GM12892 (cell line): Measurements from ENCODE around the gene IVNS1ABP. TPM values are rescaled to one million over a fixed set of nuclear protein-coding genes. Genes with fewer than 3 reads are reported as not detected.
"Not testable (repeated sequence)": the region's sequence is repeated elsewhere in the genome, so short reads cannot be mapped to it uniquely, and the experiment has no call there.

ENCODE experiments used
- DNase-seq: peaks from one replicate; pipeline ENCODE4 v3.0.0; 2011; ENCODE audit not compliant: insufficient read length
- FAIRE-seq: peaks from 2 replicates; lab custom pipeline; 2011; peaks lifted over from hg19 to GRCh38; lab: Jason Lieb, UNC
- POLR2A ChIP-seq: IDR thresholded peaks from 2 replicates; pipeline ENCODE4 v1.6.1; 2011; ENCODE audit warnings: low read depth, low read length, control low read depth
- POLR2AphosphoS5 ChIP-seq: IDR thresholded peaks from 2 replicates; pipeline ENCODE4 v1.6.1; 2011; ENCODE audit warnings: low read depth, low read length, control low read depth
- TAF1 ChIP-seq: IDR thresholded peaks from 2 replicates; pipeline ENCODE4 v1.6.1; 2011; ENCODE audit warnings: low read depth, mild to moderate bottlenecking, control low read depth, low read length, borderline replicate concordance
- polyA plus RNA-seq: library from polyadenylated mRNA; unstranded; fragments of >200 nt; gene quantifications from one replicate; pipeline ENCODE4 v1.2.1, GENCODE V29; 2012; ENCODE audit warnings: missing spikeins, inconsistent platforms; ENCODE audit not compliant: missing spikeins

Gene IVNS1ABP
- 53.5 TPM for polyA plus RNA-seq

- DNase-seq (peak; percentile 73), FAIRE-seq (peak; percentile 97)
- peak; percentile 96 for TF ChIP-seq TAF1
- TF ChIP-seq POLR2AphosphoS5: peak; percentile 99
- TF ChIP-seq POLR2A: peak; percentile 98
Observed at GRCh38 chr1:185317034-185317885, at the start of gene IVNS1ABP. Gene IVNS1ABP, minus strand, starts transcription at chr1:185317243. Its CDS starts 7,750 bp downstream, at chr1:185309493.

- FAIRE-seq (no peak), DNase-seq (no peak)
- TF ChIP-seq POLR2AphosphoS5 (no peak), TAF1 (no peak), POLR2A (no peak)
Observed at GRCh38 chr1:185365951-185366350, 48.9 kb upstream of the IVNS1ABP start.

GRCh38 chr1:185364528-185364927, 47.5 kb upstream of the IVNS1ABP start:
- DNase-seq: not testable (repeated sequence)
- peak; percentile 14 for FAIRE-seq

GRCh38 chr1:185363205-185363604, 46.2 kb upstream of the IVNS1ABP start:
- no peak for DNase-seq
- no peak for FAIRE-seq
- TF ChIP-seq POLR2AphosphoS5: no peak
- TF ChIP-seq TAF1: no peak
- TF ChIP-seq POLR2A: no peak

- no peak for DNase-seq
- no peak for FAIRE-seq
- no peak for TF ChIP-seq POLR2AphosphoS5
- TF ChIP-seq POLR2A: no peak
- TF ChIP-seq TAF1: no peak
Observed at GRCh38 chr1:185360714-185361113, 43.7 kb upstream of the IVNS1ABP start.

- DNase-seq (no peak), FAIRE-seq (no peak)
- TF ChIP-seq POLR2A: no peak
- TF ChIP-seq TAF1: no peak
- no peak for TF ChIP-seq POLR2AphosphoS5
Observed at GRCh38 chr1:185358957-185359356, 41.9 kb upstream of the IVNS1ABP start.

- FAIRE-seq (no peak), DNase-seq (no peak)
- TF ChIP-seq POLR2AphosphoS5 (no peak), POLR2A (no peak), TAF1 (no peak)
Observed at GRCh38 chr1:185355947-185356346, 38.9 kb upstream of the IVNS1ABP start.

- no peak for TF ChIP-seq POLR2AphosphoS5
- TF ChIP-seq TAF1: no peak
- no peak for TF ChIP-seq POLR2A
- FAIRE-seq (no peak), DNase-seq (no peak)
Observed at GRCh38 chr1:185353124-185353523, 36.1 kb upstream of the IVNS1ABP start.

- FAIRE-seq (no peak), DNase-seq (no peak)
- TF ChIP-seq POLR2AphosphoS5: no peak
- TF ChIP-seq TAF1: no peak
- no peak for TF ChIP-seq POLR2A
Observed at GRCh38 chr1:185351734-185352466, 34.9 kb upstream of the IVNS1ABP start.

GRCh38 chr1:185350027-185350442, 33.0 kb upstream of the IVNS1ABP start:
- FAIRE-seq (no peak), DNase-seq (no peak)
- no peak for TF ChIP-seq TAF1
- TF ChIP-seq POLR2A: no peak
- TF ChIP-seq POLR2AphosphoS5: no peak

GRCh38 chr1:185349556-185349955, 32.5 kb upstream of the IVNS1ABP start:
- no peak for DNase-seq
- TF ChIP-seq POLR2A (no peak), TAF1 (no peak), POLR2AphosphoS5 (no peak)
- FAIRE-seq: no peak
